Keratinocyte (primary cell): ENCODE results near the gene C2orf80. TPM values are rescaled to one million over a fixed set of nuclear protein-coding genes. Genes with fewer than 3 reads are reported as not detected.

ENCODE experiments used
- DNase-seq: peaks from one replicate; pipeline ENCODE4 v3.0.0-alpha.2; 2011; ENCODE audit warnings: low read depth, missing footprints, low spot score
- FAIRE-seq: peaks from 2 replicates; lab custom pipeline; 2011; peaks lifted over from hg19 to GRCh38; lab: Jason Lieb, UNC
- H2AFZ ChIP-seq: 2 replicates; pipeline ENCODE4 v1.6.0; 2012; ENCODE audit warnings: low read length, control low read depth, inconsistent platforms; ENCODE audit not compliant: control insufficient read depth
- H3K27ac ChIP-seq: 2 replicates; pipeline ENCODE4 v1.5.1; 2011; ENCODE audit warnings: low read length; ENCODE audit not compliant: control insufficient read depth, insufficient read depth
- H3K27me3 ChIP-seq: 3 replicates; pipeline ENCODE4 v1.6.0; 2011; ENCODE audit warnings: low read length; ENCODE audit not compliant: control insufficient read depth, insufficient read depth; ENCODE audit errors: extremely low read depth
- H3K36me3 ChIP-seq, 2 experiments: 2 replicates in 1 of 2; 3 replicates in 1 of 2; pipeline ENCODE4 v1.5.1; 2011; ENCODE audit warnings: low read length in 2 of 2, mild to moderate bottlenecking in 1 of 2; ENCODE audit not compliant: control insufficient read depth in 2 of 2, insufficient read depth in 2 of 2; ENCODE audit errors: extremely low read depth in 1 of 2
- H3K4me1 ChIP-seq: 3 replicates; pipeline ENCODE4 v1.5.1; 2011; ENCODE audit warnings: low read length; ENCODE audit not compliant: control insufficient read depth, insufficient read depth; ENCODE audit errors: extremely low read depth
- H3K4me2 ChIP-seq: 3 replicates; pipeline ENCODE4 v1.6.0; 2011; ENCODE audit warnings: low read depth, low read length; ENCODE audit not compliant: control insufficient read depth, insufficient read depth; ENCODE audit errors: extremely low read depth
- H3K4me3 ChIP-seq, 3 experiments: fragments of 200-600 bp in 1 of 3; sonication (generic) in 1 of 3; 2 replicates in 2 of 3; 3 replicates in 1 of 3; pipeline ENCODE4 v1.5.1; 2011 to 2016; ENCODE audit warnings: low read length in 3 of 3, mild to moderate bottlenecking in 3 of 3, control low read depth in 2 of 3, inconsistent platforms in 1 of 3, low read depth in 1 of 3, mixed read lengths in 1 of 3, mixed run types in 1 of 3, moderate library complexity in 1 of 3; ENCODE audit not compliant: control insufficient read depth in 2 of 3, insufficient read depth in 2 of 3; ENCODE audit errors: extremely low read depth in 1 of 3
- H3K79me2 ChIP-seq: 2 replicates; pipeline ENCODE4 v1.6.0; 2012; ENCODE audit warnings: low read length; ENCODE audit not compliant: control insufficient read depth, insufficient read depth
- H3K9ac ChIP-seq: 3 replicates; pipeline ENCODE4 v1.6.0; 2011; ENCODE audit warnings: low read length; ENCODE audit not compliant: control insufficient read depth, insufficient read depth; ENCODE audit errors: extremely low read depth
- H3K9me1 ChIP-seq: 3 replicates; pipeline ENCODE4 v1.6.0; 2011; ENCODE audit warnings: low read length; ENCODE audit not compliant: control insufficient read depth, insufficient read depth; ENCODE audit errors: extremely low read depth
- H3K9me3 ChIP-seq: 2 replicates; pipeline ENCODE4 v1.5.1; 2012; ENCODE audit warnings: low read depth, low read length; ENCODE audit not compliant: control insufficient read depth
- H4K20me1 ChIP-seq: 3 replicates; pipeline ENCODE4 v1.6.0; 2011; ENCODE audit warnings: low read length; ENCODE audit not compliant: control insufficient read depth, insufficient read depth; ENCODE audit errors: extremely low read depth
- CTCF ChIP-seq, 3 experiments: IDR thresholded peaks in 1 of 3; conservative IDR thresholded peaks in 1 of 3; optimal IDR thresholded peaks in 1 of 3; 2 replicates in 2 of 3; 3 replicates in 1 of 3; pipeline versions ENCODE3 to v1.5.1; 2011; ENCODE audit warnings: low read length in 3 of 3, mild to moderate bottlenecking in 3 of 3, moderate library complexity in 2 of 3, control low read depth in 1 of 3, inconsistent platforms in 1 of 3; ENCODE audit not compliant: insufficient read depth in 2 of 3; ENCODE audit errors: extremely low read depth in 1 of 3
- EZH2 ChIP-seq: IDR thresholded peaks from one replicate; pipeline ENCODE4 v1.6.1; 2012; ENCODE audit warnings: inconsistent platforms, mild to moderate bottlenecking, low read length, moderate library complexity
- dilution Hi-C: fragments of 300-500 bp; cut with MboI; formaldehyde crosslinking; loops from one replicate; pipeline ENCODE4 v1.7.0; 2020; ENCODE audit warnings: low sequenced_read_pairs; ENCODE audit not compliant: extremely low pct_ligation_motif_present
- polyA plus RNA-seq, 5 experiments: library from polyadenylated mRNA; depleted of rRNA in 3 of 5; stranded (reverse) in 3 of 5; stranded (forward) in 1 of 5; unstranded in 1 of 5; fragments of >200 nt; gene quantifications; 1 replicate in 1 of 5; 2 replicates in 3 of 5; 3 replicates in 1 of 5; pipeline versions ENCODE4 v1.2.1 to v1.2.3, GENCODE V29; 2011 to 2012; ENCODE audit warnings: missing spikeins in 2 of 5, low read depth in 1 of 5, low replicate concordance in 1 of 5

C2orf80 gene
- polyA plus RNA-seq, 1 donor (not counting 4 experiments of a cell fraction or from before 2014, with no cell fraction given), result not detected

GRCh38 chr2:208189069-208189809 is 591 bp downstream of the C2orf80 start:
- FAIRE-seq, result no peak
- dilution Hi-C loops, result no loop called here
- H3K9ac ChIP-seq, result no peak overlapping the region
- no peak for DNase-seq
- H3K4me2 ChIP-seq, result no peak overlapping the region
- H3K27me3 ChIP-seq, result no peaks in the 10 kb centered on the region
- H3K9me1 ChIP-seq, result no peaks in the 10 kb centered on the region
- H3K4me3 ChIP-seq, result no peak overlapping the region
- H3K36me3 ChIP-seq, result no peaks in the 10 kb centered on the region
- H2AFZ ChIP-seq, result no peak overlapping the region
- no peaks in the 10 kb centered on the region for H4K20me1 ChIP-seq
- H3K4me1 ChIP-seq, result peaks cover 9% of the 10 kb centered on the region
- H3K79me2 ChIP-seq, result no peaks in the 10 kb centered on the region
- H3K27ac ChIP-seq, result no peak overlapping the region
- TF ChIP-seq CTCF (optimal IDR thresholded peaks at IDR 0.05 in 1 of 3, IDR thresholded peaks at IDR 0.05 in 1 of 3, conservative IDR thresholded peaks at IDR 0.05 in 1 of 3; ENCODE audit: extremely low read depth in 1 of 3, insufficient read depth in 2 of 3, low read length in 3 of 3) (no peak), EZH2 (no peak)
- no peaks in the 10 kb centered on the region for H3K9me3 ChIP-seq

- H3K9ac ChIP-seq, result no peak overlapping the region
- dilution Hi-C loops, result no loop called here
- no peaks in the 10 kb centered on the region for H3K4me1 ChIP-seq
- H4K20me1 ChIP-seq, result no peaks in the 10 kb centered on the region
- H3K4me3 ChIP-seq, result no peak overlapping the region
- H3K36me3 ChIP-seq, result no peaks in the 10 kb centered on the region
- H3K9me3 ChIP-seq, result no peaks in the 10 kb centered on the region
- no peak overlapping the region for H2AFZ ChIP-seq
- TF ChIP-seq EZH2, result no peak
- TF ChIP-seq CTCF (optimal IDR thresholded peaks at IDR 0.05 in 1 of 3, IDR thresholded peaks at IDR 0.05 in 1 of 3, conservative IDR thresholded peaks at IDR 0.05 in 1 of 3; ENCODE audit: extremely low read depth in 1 of 3, insufficient read depth in 2 of 3, low read length in 3 of 3), result no peak
- no peak overlapping the region for H3K4me2 ChIP-seq
- no peaks in the 10 kb centered on the region for H3K9me1 ChIP-seq
- no peak overlapping the region for H3K27ac ChIP-seq
- H3K79me2 ChIP-seq, result no peaks in the 10 kb centered on the region
- H3K27me3 ChIP-seq, result peaks cover 8% of the 10 kb centered on the region
- FAIRE-seq, result no peak
- no peak for DNase-seq
Observed at GRCh38 chr2:208186893-208187292, 2.9 kb downstream of the C2orf80 start.
